Effector CD8-positive, alpha-beta T cell (primary cell): ENCODE data around the gene ENTPD8.

Experiments
- DNase-seq: peaks from one replicate; lab custom pipeline; 2025; lab: John Stamatoyannopoulos, UW

The ENTPD8 gene

GRCh38 chr9:137458194-137459151 lies 17.3 kb upstream of the ENTPD8 start:
- no peak for DNase-seq

GRCh38 chr9:137457406-137458193 lies 16.4 kb upstream of the ENTPD8 start:
- DNase-seq, result no peak

GRCh38 chr9:137456864-137457405 lies 15.8 kb upstream of the ENTPD8 start:
- no peak for DNase-seq

GRCh38 chr9:137456061-137456863 lies 15.1 kb upstream of the ENTPD8 start:
- DNase-seq, result no peak

- no peak for DNase-seq
Observed at GRCh38 chr9:137455359-137455991, 14.3 kb upstream of the ENTPD8 start.

- no peak for DNase-seq
Observed at GRCh38 chr9:137454597-137455358, 13.6 kb upstream of the ENTPD8 start.

GRCh38 chr9:137454145-137454596 lies 13.0 kb upstream of the ENTPD8 start:
- no peak for DNase-seq

GRCh38 chr9:137453643-137454081 lies 12.5 kb upstream of the ENTPD8 start:
- peak; percentile 39 for DNase-seq

GRCh38 chr9:137452761-137453642 lies 11.8 kb upstream of the ENTPD8 start:
- DNase-seq, result no peak

- DNase-seq, result no peak
Observed at GRCh38 chr9:137452006-137452760, 11.0 kb upstream of the ENTPD8 start.

GRCh38 chr9:137451264-137452005 lies 10.3 kb upstream of the ENTPD8 start:
- DNase-seq, result peak; percentile 32

- peak; percentile 67 for DNase-seq
Observed at GRCh38 chr9:137450539-137451222, 9.5 kb upstream of the ENTPD8 start.

- peak; percentile 58 for DNase-seq
Observed at GRCh38 chr9:137449931-137450538, 8.9 kb upstream of the ENTPD8 start.

GRCh38 chr9:137449081-137449844 lies 8.1 kb upstream of the ENTPD8 start:
- no peak for DNase-seq

GRCh38 chr9:137448602-137448962 lies 7.4 kb upstream of the ENTPD8 start:
- no peak for DNase-seq
